Measurements from ENCODE around the gene SETD3. TPM values are rescaled to one million over a fixed set of nuclear protein-coding genes. Genes with fewer than 3 reads are reported as not detected.

The SETD3 gene
- total and polyA plus RNA-seq, 8 donors: 24.1 to 119 (median 41.2) TPM

- H3K4me3 ChIP-seq: no peak overlapping the region
- no peaks in the 10 kb centered on the region for H3K27me3 ChIP-seq
- TF ChIP-seq CTCF (IDR thresholded peaks at IDR 0.05) (peak in 5 of 7 experiments; percentile 20 to 56 (median 40)), POLR2AphosphoS5 (IDR thresholded peaks at IDR 0.05) (peak in 1 of 3 donors; percentile 40), EP300 (IDR thresholded peaks at IDR 0.05) (no peak)
- peaks cover 0 to 6% (median 0%) of the 10 kb centered on the region in 4 donors for H3K9me3 ChIP-seq
- 31 to 51% (median 43%) methylated on average over 7 of the region's 7 CpGs for WGBS, 5 donors
- no peak overlapping the region for H3K27ac ChIP-seq
- peaks cover 0 to 31% (median 13%) of the 10 kb centered on the region in 4 donors for H3K4me1 ChIP-seq
- peaks cover 0 to 57% (median 47%) of the 10 kb centered on the region in 4 donors for H3K36me3 ChIP-seq
- peak; percentile 69 to 75 for DNase-seq
- intact Hi-C loops (cut with DNase I; ENCODE audit: low total_unique reads): no loop called here
Measured at GRCh38 chr14:99430491-99430890, 50.2 kb downstream of the SETD3 start.

GRCh38 chr14:99427632-99428300 is 52.9 kb downstream of the SETD3 start:
- Histone ChIP-seq H3K27ac (no peak overlapping the region), H3K9me3 (peaks cover 0 to 6% (median 0%) of the 10 kb centered on the region in 4 donors), H3K4me3 (no peak overlapping the region), H3K27me3 (no peaks in the 10 kb centered on the region), H3K4me1 (peaks cover 1 to 40% (median 24%) of the 10 kb centered on the region in 4 donors), H3K36me3 (peaks cover 0 to 43% (median 34%) of the 10 kb centered on the region in 4 donors)
- no peak for TF ChIP-seq CTCF (IDR thresholded peaks at IDR 0.05)
- no peak for TF ChIP-seq EP300 (IDR thresholded peaks at IDR 0.05)
- no peak for TF ChIP-seq POLR2AphosphoS5 (IDR thresholded peaks at IDR 0.05)
- TF ChIP-seq POLR2A (IDR thresholded peaks at IDR 0.05): no peak
- intact Hi-C loops (cut with DNase I; ENCODE audit: low total_unique reads): no loop called here
- no peak for DNase-seq
- WGBS, 5 donors: 83 to 89% (median 86%) methylated on average over 11 of the region's 11 CpGs

GRCh38 chr14:99426813-99427346 is 53.8 kb downstream of the SETD3 start:
- TF ChIP-seq POLR2AphosphoS5 (IDR thresholded peaks at IDR 0.05) (no peak), POLR2A (IDR thresholded peaks at IDR 0.05) (no peak)
- WGBS, 5 donors: 88 to 96% (median 93%) methylated on average over 12 of the region's 12 CpGs

GRCh38 chr14:99426265-99426664 is 54.4 kb downstream of the SETD3 start:
- TF ChIP-seq POLR2A (IDR thresholded peaks at IDR 0.05) (no peak), EP300 (IDR thresholded peaks at IDR 0.05) (no peak), CTCF (IDR thresholded peaks at IDR 0.05) (no peak), POLR2AphosphoS5 (IDR thresholded peaks at IDR 0.05) (no peak)
- intact Hi-C loops (cut with DNase I; ENCODE audit: low total_unique reads): no loop called here
- H3K4me3 ChIP-seq: no peak overlapping the region
- peaks cover 0 to 6% (median 0%) of the 10 kb centered on the region in 4 donors for H3K9me3 ChIP-seq
- 81 to 91% (median 86%) methylated on average over 3 of the region's 3 CpGs for WGBS, 5 donors
- H3K27ac ChIP-seq: no peak overlapping the region
- H3K4me1 ChIP-seq: peaks cover 9 to 40% (median 27%) of the 10 kb centered on the region in 4 donors
- H3K27me3 ChIP-seq: no peaks in the 10 kb centered on the region
- no peak for DNase-seq
- peaks cover 0 to 47% (median 30%) of the 10 kb centered on the region in 4 donors for H3K36me3 ChIP-seq

More at GRCh38 chr14:99426813-99427346, 53.8 kb downstream of the SETD3 start:
- Histone ChIP-seq H3K4me1 (peaks cover 9 to 45% (median 27%) of the 10 kb centered on the region in 4 donors), H3K36me3 (peaks cover 0 to 47% (median 30%) of the 10 kb centered on the region in 4 donors), H3K27me3 (no peaks in the 10 kb centered on the region), H3K27ac (no peak overlapping the region), H3K4me3 (no peak overlapping the region), H3K9me3 (peaks cover 0 to 6% (median 0%) of the 10 kb centered on the region in 4 donors)
- DNase-seq: no peak
- intact Hi-C loops (cut with DNase I; ENCODE audit: low total_unique reads): no loop called here

Data from stomach (tissue), 9 donors.